ENCODE data around the gene LIN7A. TPM values are rescaled to one million over a fixed set of nuclear protein-coding genes. Genes with fewer than 3 reads are reported as not detected.

The LIN7A gene
- total RNA-seq, 2 experiments from 2014 or later = not detected

GRCh38 chr12:80869264-80869663 is 68.5 kb downstream of the LIN7A start:
- ATAC-seq (no peak), DNase-seq (no peak)
- Mint-ChIP-seq H3K27ac (no peak overlapping the region), H3K4me3 (no peak overlapping the region), H3K9me3 (ENCODE audit: insufficient read depth) (no peaks in the 10 kb centered on the region), H3K27me3 (ENCODE audit: low read depth) (no peaks in the 10 kb centered on the region), H3K4me1 (ENCODE audit: low read depth) (no peaks in the 10 kb centered on the region), H3K36me3 (ENCODE audit: low read depth) (no peaks in the 10 kb centered on the region)
- ChIA-PET POLR2A (no interaction called here), CTCF (no interaction called here)

- no peaks in the 10 kb centered on the region for H3K27me3 Mint-ChIP-seq (ENCODE audit: low read depth)
- ChIA-PET POLR2A (no interaction called here), CTCF (no interaction called here)
- ATAC-seq (no peak), DNase-seq (no peak)
- no peak overlapping the region for H3K27ac Mint-ChIP-seq
- no peaks in the 10 kb centered on the region for H3K4me1 Mint-ChIP-seq (ENCODE audit: low read depth)
- H3K36me3 Mint-ChIP-seq (ENCODE audit: low read depth) = no peaks in the 10 kb centered on the region
- H3K9me3 Mint-ChIP-seq (ENCODE audit: insufficient read depth) = no peaks in the 10 kb centered on the region
- no peak overlapping the region for H3K4me3 Mint-ChIP-seq
Observed at GRCh38 chr12:80868576-80868975, 69.2 kb downstream of the LIN7A start.

DNA sequence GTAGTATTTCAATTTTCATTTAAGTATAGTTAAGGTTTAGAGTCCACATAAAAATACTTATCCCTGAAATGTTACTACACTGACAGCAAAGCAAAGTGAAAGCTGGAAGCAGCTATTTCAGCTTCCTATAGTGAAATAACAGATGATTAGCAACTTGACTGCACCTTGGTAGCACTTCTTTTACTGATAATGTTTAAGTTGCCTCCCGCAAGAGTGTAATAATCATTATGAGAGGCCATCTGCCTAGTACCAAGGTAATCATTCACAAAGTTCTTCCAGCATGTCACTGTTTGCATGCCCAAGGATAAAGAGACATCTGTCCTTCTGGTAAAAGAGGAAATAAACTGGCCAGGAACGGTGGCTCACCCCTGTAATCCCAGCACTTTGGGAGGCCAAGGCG is 69.8 kb downstream of the LIN7A start:
- no peak overlapping the region for H3K27ac Mint-ChIP-seq
- no peaks in the 10 kb centered on the region for H3K4me1 Mint-ChIP-seq (ENCODE audit: low read depth)
- no peaks in the 10 kb centered on the region for H3K36me3 Mint-ChIP-seq (ENCODE audit: low read depth)
- DNase-seq (no peak), ATAC-seq (no peak)
- no peak overlapping the region for H3K4me3 Mint-ChIP-seq
- ChIA-PET POLR2A (no interaction called here), CTCF (no interaction called here)
- H3K27me3 Mint-ChIP-seq (ENCODE audit: low read depth) = no peaks in the 10 kb centered on the region
- H3K9me3 Mint-ChIP-seq (ENCODE audit: insufficient read depth) = no peaks in the 10 kb centered on the region

DNA sequence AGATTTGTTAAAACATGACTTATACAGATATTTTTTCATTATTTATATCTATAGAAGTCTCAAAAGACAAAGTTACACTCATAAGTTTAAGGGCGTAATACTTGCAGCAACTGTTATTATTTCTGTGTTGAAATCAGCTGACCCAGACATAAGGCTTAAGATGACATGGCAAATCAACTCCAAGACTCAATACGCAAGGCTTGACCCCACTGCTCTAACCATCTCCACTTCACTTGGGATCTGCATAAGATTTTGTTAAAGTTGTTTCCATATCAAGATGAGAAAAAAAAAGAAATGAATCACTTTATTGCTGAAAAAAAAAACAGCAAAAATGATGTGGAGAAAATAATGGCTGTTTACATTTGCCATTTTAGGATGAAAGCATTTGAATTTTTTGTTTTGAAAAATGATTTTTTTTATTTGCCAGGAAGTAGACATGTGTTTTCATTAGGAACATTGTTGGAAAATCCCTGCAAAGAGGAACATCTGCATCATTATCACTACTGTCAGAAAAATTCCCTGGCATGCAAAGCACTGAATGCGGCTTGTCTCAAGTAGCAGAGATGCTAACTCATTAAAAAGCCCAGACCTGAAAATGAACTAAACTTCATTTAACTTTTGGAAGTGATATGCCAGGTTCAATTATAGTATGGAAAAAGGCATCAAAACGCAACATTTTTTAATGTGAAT is 73.5 kb downstream of the LIN7A start:
- ChIA-PET POLR2A (no interaction called here), CTCF (no interaction called here)
- Mint-ChIP-seq H3K27me3 (ENCODE audit: low read depth) (no peaks in the 10 kb centered on the region), H3K27ac (no peak overlapping the region), H3K4me3 (no peak overlapping the region), H3K36me3 (ENCODE audit: low read depth) (no peaks in the 10 kb centered on the region), H3K9me3 (ENCODE audit: insufficient read depth) (no peaks in the 10 kb centered on the region), H3K4me1 (ENCODE audit: low read depth) (no peaks in the 10 kb centered on the region)
- DNase-seq (no peak), ATAC-seq (no peak)

- CTCF ChIA-PET = no interaction called here
- POLR2A ChIA-PET = no interaction called here
- no peaks in the 10 kb centered on the region for H3K36me3 Mint-ChIP-seq (ENCODE audit: low read depth)
- H3K4me3 Mint-ChIP-seq = no peak overlapping the region
- no peaks in the 10 kb centered on the region for H3K27me3 Mint-ChIP-seq (ENCODE audit: low read depth)
- DNase-seq (no peak), ATAC-seq (no peak)
- H3K9me3 Mint-ChIP-seq (ENCODE audit: insufficient read depth) = no peaks in the 10 kb centered on the region
- H3K27ac Mint-ChIP-seq = no peak overlapping the region
- no peaks in the 10 kb centered on the region for H3K4me1 Mint-ChIP-seq (ENCODE audit: low read depth)
Observed at GRCh38 chr12:80862531-80862930, 75.2 kb downstream of the LIN7A start.

DNA sequence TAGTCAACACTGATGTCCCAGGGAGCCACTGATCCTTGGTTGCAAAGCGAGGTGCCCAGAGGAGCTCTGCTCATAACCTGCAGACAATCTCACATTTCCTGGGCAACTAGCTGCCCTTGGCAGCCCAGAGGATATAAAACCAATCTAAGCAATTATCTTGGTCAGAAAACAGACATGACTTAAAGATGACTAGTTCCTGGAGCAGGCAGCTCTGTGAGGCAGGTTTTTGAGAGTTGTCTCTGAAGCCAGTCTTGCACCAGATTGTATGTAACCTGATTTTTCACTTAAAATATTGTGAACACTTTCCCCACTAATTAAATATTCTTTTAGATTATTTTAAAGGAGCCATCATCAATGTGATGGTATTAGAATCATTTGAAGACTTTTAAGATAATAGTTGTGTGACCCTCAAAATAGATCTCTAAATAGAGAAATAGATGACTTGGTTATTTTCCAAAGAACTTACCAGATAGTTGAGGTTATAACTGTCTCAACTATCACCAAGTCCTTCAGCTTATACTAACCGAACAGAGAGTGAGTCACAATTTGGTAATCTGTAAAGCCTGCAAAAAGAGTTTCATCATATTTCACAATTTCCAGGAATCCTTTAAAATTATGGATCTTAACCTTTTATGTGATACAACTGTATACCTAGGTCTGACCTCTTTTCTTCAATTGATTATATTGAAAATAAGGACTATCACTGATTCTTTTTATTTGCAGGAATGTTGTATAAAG is 75.9 kb downstream of the LIN7A start:
- POLR2A ChIA-PET = no interaction called here
- H3K9me3 Mint-ChIP-seq (ENCODE audit: insufficient read depth) = no peaks in the 10 kb centered on the region
- H3K36me3 Mint-ChIP-seq (ENCODE audit: low read depth) = no peaks in the 10 kb centered on the region
- no peak overlapping the region for H3K27ac Mint-ChIP-seq
- no peaks in the 10 kb centered on the region for H3K4me1 Mint-ChIP-seq (ENCODE audit: low read depth)
- ATAC-seq (no peak), DNase-seq (no peak)
- H3K4me3 Mint-ChIP-seq = no peak overlapping the region
- CTCF ChIA-PET = no interaction called here
- no peaks in the 10 kb centered on the region for H3K27me3 Mint-ChIP-seq (ENCODE audit: low read depth)

DNA sequence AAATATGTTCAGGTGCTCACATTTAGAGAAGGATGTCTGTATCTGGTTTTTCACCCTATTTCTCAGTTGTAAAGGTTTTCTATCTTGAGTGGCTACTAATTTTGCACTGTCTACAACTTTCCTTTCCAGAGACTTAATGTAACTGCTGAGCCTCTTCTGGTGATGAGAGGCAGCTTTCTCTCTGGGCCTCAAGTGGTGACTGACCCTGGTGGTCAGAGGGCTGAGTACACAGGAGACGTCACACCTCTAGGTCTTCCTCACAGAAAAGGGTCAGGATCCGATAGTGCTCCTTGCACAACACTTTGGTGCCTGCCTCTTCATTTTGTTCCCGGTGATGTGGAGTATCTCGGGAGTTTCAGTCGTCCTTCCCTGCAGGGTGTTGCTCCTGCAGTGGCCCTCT is 76.8 kb downstream of the LIN7A start:
- no peak for ATAC-seq

DNA sequence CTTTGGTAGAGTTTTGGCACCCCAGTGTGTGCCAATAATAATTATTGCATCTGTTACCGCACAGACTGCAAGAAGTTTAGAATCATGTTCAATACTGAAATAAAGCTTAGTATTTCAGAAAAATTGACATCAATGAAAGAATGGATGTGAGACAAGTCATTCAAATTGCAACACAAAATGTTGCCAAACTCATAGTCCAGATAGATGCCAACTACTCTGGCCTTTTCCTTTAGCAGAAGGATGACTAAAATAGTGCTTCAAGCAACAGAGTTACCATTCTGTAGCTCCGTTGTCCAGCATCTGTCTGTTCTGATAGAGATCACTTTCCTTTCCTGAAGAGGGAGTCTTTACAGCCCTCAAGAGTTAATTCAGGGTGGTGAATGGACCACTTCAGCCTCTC is 77.5 kb downstream of the LIN7A start:
- H3K27me3 Mint-ChIP-seq (ENCODE audit: low read depth) = no peaks in the 10 kb centered on the region
- no peak overlapping the region for H3K4me3 Mint-ChIP-seq
- DNase-seq (no peak), ATAC-seq (no peak)
- H3K27ac Mint-ChIP-seq = no peak overlapping the region
- no peaks in the 10 kb centered on the region for H3K36me3 Mint-ChIP-seq (ENCODE audit: low read depth)
- no peaks in the 10 kb centered on the region for H3K9me3 Mint-ChIP-seq (ENCODE audit: insufficient read depth)
- no peaks in the 10 kb centered on the region for H3K4me1 Mint-ChIP-seq (ENCODE audit: low read depth)
- POLR2A ChIA-PET = no interaction called here
- CTCF ChIA-PET = no interaction called here

More for the DNA sequence above, 76.8 kb downstream of the LIN7A start:
- DNase-seq = no peak
- CTCF ChIA-PET = no interaction called here
- no peaks in the 10 kb centered on the region for H3K4me1 Mint-ChIP-seq (ENCODE audit: low read depth)
- no peaks in the 10 kb centered on the region for H3K9me3 Mint-ChIP-seq (ENCODE audit: insufficient read depth)
- H3K27me3 Mint-ChIP-seq (ENCODE audit: low read depth) = no peaks in the 10 kb centered on the region
- no peak overlapping the region for H3K27ac Mint-ChIP-seq
- no peak overlapping the region for H3K4me3 Mint-ChIP-seq
- no peaks in the 10 kb centered on the region for H3K36me3 Mint-ChIP-seq (ENCODE audit: low read depth)
- POLR2A ChIA-PET = no interaction called here

- ATAC-seq (no peak), DNase-seq (no peak)
- POLR2A ChIA-PET = no interaction called here
- Mint-ChIP-seq H3K27ac (no peak overlapping the region), H3K4me1 (ENCODE audit: low read depth) (no peaks in the 10 kb centered on the region), H3K9me3 (ENCODE audit: insufficient read depth) (no peaks in the 10 kb centered on the region), H3K4me3 (no peak overlapping the region), H3K27me3 (ENCODE audit: low read depth) (no peaks in the 10 kb centered on the region), H3K36me3 (ENCODE audit: low read depth) (no peaks in the 10 kb centered on the region)
- CTCF ChIA-PET = no interaction called here
Observed at GRCh38 chr12:80858356-80858755, 79.4 kb downstream of the LIN7A start.

GRCh38 chr12:80857311-80857710 is 80.4 kb downstream of the LIN7A start:
- H3K36me3 Mint-ChIP-seq (ENCODE audit: low read depth) = no peaks in the 10 kb centered on the region
- no peak for DNase-seq
- no peaks in the 10 kb centered on the region for H3K4me1 Mint-ChIP-seq (ENCODE audit: low read depth)
- no peak overlapping the region for H3K4me3 Mint-ChIP-seq
- no peaks in the 10 kb centered on the region for H3K9me3 Mint-ChIP-seq (ENCODE audit: insufficient read depth)
- ChIA-PET POLR2A (no interaction called here), CTCF (no interaction called here)
- no peak for ATAC-seq
- no peaks in the 10 kb centered on the region for H3K27me3 Mint-ChIP-seq (ENCODE audit: low read depth)
- no peak overlapping the region for H3K27ac Mint-ChIP-seq

GRCh38 chr12:80849337-80849736 is 88.4 kb downstream of the LIN7A start:
- ChIA-PET POLR2A (no interaction called here), CTCF (no interaction called here)
- Mint-ChIP-seq H3K36me3 (ENCODE audit: low read depth) (no peaks in the 10 kb centered on the region), H3K4me3 (no peak overlapping the region), H3K27me3 (ENCODE audit: low read depth) (no peaks in the 10 kb centered on the region), H3K27ac (no peak overlapping the region), H3K9me3 (ENCODE audit: insufficient read depth) (no peaks in the 10 kb centered on the region), H3K4me1 (ENCODE audit: low read depth) (no peaks in the 10 kb centered on the region)
- no peak for ATAC-seq
- DNase-seq = no peak

GRCh38 chr12:80848858-80849257 is 88.9 kb downstream of the LIN7A start:
- CTCF ChIA-PET = no interaction called here
- ATAC-seq (no peak), DNase-seq (no peak)
- POLR2A ChIA-PET = no interaction called here
- no peak overlapping the region for H3K27ac Mint-ChIP-seq
- H3K4me3 Mint-ChIP-seq = no peak overlapping the region
- H3K9me3 Mint-ChIP-seq (ENCODE audit: insufficient read depth) = no peaks in the 10 kb centered on the region
- no peaks in the 10 kb centered on the region for H3K27me3 Mint-ChIP-seq (ENCODE audit: low read depth)
- no peaks in the 10 kb centered on the region for H3K36me3 Mint-ChIP-seq (ENCODE audit: low read depth)
- no peaks in the 10 kb centered on the region for H3K4me1 Mint-ChIP-seq (ENCODE audit: low read depth)

- POLR2A ChIA-PET = no interaction called here
- Mint-ChIP-seq H3K27ac (no peak overlapping the region), H3K4me3 (no peak overlapping the region), H3K4me1 (ENCODE audit: low read depth) (no peaks in the 10 kb centered on the region), H3K36me3 (ENCODE audit: low read depth) (no peaks in the 10 kb centered on the region), H3K9me3 (ENCODE audit: insufficient read depth) (no peaks in the 10 kb centered on the region), H3K27me3 (ENCODE audit: low read depth) (no peaks in the 10 kb centered on the region)
- DNase-seq (no peak), ATAC-seq (no peak)
- CTCF ChIA-PET = no interaction called here
Observed at GRCh38 chr12:80847575-80847974, 90.2 kb downstream of the LIN7A start.

Data from activated CD8-positive, alpha-beta T cell treated with anti-CD3 and anti-CD28 coated beads, Interleukin-2, amount 10 ng/mL, durations not matched to agents 7 days and 5 days (primary cell).